Loucy (cell line): ENCODE data around the gene GPR107.

Source experiments
- EZH2phosphoT487 ChIP-seq: fragments of 200-600 bp; IDR thresholded peaks from 2 replicates; pipeline ENCODE4 v1.6.1; 2018; ENCODE audit warnings: antibody characterized with exemption, mild to moderate bottlenecking, moderate library complexity, borderline replicate concordance
- TF ChIP-seq, protein P1 (sequence below): fragments of 200-600 bp; sonication (generic); conservative IDR thresholded peaks from 2 replicates; pipeline ENCODE4 v1.5.1; 2014; ENCODE audit warnings: mild to moderate bottlenecking, antibody characterized with exemption, low read length

DNA sequence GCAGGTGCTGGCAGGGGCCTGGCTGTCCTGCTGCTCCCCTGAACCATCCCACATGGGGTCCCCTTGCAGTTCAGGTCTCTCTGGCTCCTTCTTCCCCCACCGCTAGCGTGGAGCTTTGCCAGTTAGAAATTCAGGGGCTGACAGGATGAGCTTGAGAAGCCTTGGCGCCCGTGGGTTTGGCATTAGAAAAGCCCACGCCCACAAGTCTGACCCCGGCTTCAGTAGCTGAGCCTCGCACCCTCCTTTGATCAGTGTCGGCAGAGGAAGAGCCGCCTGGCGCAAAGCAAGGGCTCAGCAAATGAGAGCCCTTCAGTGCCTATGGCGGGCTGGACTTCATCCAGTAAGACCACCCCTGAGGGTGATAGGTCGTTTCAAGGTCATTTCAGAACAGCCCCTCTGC is 88.3 kb downstream of the GPR107 start:
- TF ChIP-seq, protein P1, sequence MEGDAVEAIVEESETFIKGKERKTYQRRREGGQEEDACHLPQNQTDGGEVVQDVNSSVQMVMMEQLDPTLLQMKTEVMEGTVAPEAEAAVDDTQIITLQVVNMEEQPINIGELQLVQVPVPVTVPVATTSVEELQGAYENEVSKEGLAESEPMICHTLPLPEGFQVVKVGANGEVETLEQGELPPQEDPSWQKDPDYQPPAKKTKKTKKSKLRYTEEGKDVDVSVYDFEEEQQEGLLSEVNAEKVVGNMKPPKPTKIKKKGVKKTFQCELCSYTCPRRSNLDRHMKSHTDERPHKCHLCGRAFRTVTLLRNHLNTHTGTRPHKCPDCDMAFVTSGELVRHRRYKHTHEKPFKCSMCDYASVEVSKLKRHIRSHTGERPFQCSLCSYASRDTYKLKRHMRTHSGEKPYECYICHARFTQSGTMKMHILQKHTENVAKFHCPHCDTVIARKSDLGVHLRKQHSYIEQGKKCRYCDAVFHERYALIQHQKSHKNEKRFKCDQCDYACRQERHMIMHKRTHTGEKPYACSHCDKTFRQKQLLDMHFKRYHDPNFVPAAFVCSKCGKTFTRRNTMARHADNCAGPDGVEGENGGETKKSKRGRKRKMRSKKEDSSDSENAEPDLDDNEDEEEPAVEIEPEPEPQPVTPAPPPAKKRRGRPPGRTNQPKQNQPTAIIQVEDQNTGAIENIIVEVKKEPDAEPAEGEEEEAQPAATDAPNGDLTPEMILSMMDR, result no peak
- TF ChIP-seq EZH2phosphoT487, result no peak
